ENCODE data around the gene MXI1.

GRCh38 chr10:110237894-110238480 lies 30.6 kb downstream of the MXI1 start:
- TF ChIP-seq ZNF274 (IDR thresholded peaks at IDR 0.05; ENCODE audit: low read depth, low read length) (no peak), YY1 (IDR thresholded peaks at IDR 0.05; ENCODE audit: insufficient read depth, insufficient read length) (no peak)

Data from NT2/D1 (cell line).